HG03342 (cell line): ENCODE data around the gene PSMD5.
"Not testable (repeated sequence)": the region's sequence is repeated elsewhere in the genome, so short reads cannot be mapped to it uniquely, and the experiment has no call there.

ENCODE experiments used
- ATAC-seq: cut with Tn5 transposase; IDR thresholded peaks from one replicate; pipeline ENCODE4 v1.9.1; 2021; ENCODE audit warnings: mild to moderate bottlenecking, moderate library complexity; ENCODE audit not compliant: unreplicated experiment

The PSMD5 gene

DNA sequence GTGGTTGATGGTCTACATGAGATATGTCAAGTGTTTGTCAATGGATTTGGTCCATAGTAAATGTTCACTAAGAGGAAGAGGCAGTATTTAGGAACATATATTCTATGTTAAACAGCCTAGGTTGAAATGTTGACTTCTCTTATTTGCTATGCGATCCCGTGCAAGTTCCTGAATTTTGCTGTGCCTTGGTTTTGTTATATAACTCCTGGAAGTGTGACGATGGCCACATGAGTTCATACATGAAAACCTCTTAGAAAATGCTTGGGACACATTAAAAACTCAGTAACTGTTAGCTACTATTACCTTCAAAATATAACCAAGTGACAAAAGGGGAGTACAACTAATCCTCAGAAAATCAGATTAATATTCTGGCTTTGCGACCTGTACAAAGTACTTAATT, 27.6 kb downstream of the PSMD5 start:
- no peak for ATAC-seq

DNA sequence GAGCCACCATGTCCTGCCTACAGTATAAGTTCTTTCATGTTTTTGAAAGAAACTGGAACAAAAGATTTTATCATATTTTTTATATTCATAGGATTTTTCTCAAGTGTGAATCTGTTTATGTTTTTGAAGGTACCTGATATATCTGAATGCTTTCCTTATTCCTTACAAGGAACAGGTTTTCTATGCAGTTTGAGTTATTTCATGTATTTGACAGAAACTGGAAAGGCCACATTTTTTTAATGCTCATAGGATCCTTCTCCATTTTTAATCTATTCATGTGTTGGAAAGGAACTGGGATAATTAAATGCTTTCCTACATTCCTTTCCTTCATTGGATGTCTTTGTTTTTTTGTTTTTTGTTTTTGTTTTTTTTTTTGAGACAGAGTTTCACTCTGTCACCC, 33.8 kb downstream of the PSMD5 start:
- ATAC-seq, result no peak

DNA sequence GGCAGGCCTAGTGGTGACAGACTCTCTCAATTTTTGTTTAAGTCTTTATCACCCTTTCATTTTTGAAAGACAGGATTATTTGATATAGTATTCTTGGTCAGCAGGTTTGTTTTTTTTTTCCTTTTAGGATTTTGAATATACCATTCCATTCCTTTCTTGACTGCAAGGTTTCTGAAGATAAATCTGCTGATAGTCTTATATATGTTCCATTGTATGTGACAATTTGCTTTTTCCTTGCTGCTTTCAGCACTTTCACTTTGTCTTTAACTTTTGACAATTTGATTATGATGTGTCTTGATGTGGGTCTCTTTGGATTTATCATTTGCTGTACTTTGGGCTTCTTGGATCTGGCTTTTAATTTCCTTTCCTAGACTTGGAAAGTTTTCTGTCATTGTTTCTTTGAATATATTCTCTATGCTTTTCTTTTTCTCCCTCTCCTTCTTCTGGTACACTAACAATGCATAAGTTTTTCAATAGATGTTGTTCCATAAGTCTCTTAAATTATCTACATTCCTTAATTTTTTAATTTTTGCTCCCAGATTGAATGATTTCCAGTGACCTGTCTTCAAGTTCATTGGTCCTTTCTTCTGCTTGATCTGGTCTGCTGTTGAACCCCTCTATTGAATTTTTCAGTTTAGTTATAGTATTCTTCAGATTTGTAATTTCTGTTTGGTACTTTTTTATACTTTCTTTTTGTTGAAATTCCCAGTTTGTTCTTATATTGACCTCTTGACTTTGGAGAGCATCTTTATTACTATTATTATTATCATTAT, 34.9 kb downstream of the PSMD5 start:
- no peak for ATAC-seq

DNA sequence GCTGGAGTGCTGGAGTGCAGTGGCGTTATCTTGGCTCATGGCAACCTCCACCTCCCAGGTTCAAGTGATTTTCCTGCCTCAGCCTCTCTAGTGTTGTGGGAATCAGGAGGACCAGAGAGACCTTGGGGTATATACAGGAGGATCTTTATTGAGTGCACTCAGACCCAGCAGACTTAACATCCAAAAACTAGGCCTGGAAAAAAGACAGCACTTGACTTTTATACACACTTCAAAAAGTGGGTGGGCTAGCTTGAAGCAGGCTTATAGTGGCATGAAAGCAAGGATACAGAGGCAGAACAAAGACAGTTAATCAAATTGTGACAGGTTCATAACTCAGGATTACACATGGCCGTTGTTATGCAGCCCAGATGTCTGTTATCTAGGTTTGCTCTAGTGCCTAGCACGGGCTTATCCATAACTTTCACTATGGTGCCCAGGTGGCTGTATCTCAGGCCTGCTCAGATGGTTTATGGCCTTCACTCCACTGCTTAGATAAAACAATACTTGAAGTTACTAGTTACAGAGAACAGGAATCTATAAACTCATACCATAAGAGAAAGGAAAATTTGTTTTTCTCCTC, 37.8 kb downstream of the PSMD5 start:
- not testable (repeated sequence) for ATAC-seq

- ATAC-seq, result no peak
Measured at GRCh38 chr9:120801441-120801840, 41.3 kb downstream of the PSMD5 start.

GRCh38 chr9:120792898-120793765, 49.6 kb downstream of the PSMD5 start, which contains the start of gene FBXW2:
Gene FBXW2, minus strand, starts transcription at chr9:120793416. Its CDS starts 5,158 bp downstream, at chr9:120788258.
- ATAC-seq, result peak; percentile 92

DNA sequence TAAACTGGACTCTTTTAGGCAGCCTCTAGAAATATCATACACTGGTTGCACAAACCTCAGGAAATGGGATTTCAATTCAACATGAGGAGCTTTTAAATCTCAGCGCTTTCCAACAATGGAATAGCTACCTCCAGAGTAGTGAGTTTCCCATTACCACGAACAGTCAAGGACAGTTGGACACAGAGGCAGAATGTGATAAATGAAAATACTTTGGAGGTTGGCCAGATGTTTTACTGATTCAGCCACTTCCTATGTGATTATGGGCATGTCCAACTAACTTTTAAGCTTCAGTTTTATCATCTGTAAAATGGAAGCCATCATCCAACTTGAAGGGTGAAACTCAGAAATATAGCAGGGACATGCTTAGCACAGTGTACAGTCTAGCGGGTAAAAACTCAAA, 51.6 kb downstream of the PSMD5 start:
- no peak for ATAC-seq

DNA sequence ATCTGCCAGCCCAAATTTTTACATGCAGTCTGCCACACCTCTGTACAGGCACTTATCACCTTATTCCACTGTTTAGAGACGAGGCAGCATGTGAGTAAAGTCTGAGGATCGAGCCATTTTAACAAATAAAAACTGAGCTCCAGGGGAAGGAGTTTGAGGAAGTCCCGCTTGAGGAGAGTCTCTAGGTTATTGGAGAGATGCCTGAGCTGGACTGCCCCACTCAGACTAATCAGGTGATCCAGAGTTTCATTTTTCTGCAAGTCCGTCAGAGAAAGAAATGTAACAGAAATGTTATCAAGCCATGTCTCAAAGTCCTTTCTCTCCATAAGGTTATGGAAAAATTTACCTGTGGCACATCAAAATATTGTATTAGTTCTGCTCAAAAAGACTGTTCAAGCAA, 54.8 kb downstream of the PSMD5 start:
- ATAC-seq, result no peak

DNA sequence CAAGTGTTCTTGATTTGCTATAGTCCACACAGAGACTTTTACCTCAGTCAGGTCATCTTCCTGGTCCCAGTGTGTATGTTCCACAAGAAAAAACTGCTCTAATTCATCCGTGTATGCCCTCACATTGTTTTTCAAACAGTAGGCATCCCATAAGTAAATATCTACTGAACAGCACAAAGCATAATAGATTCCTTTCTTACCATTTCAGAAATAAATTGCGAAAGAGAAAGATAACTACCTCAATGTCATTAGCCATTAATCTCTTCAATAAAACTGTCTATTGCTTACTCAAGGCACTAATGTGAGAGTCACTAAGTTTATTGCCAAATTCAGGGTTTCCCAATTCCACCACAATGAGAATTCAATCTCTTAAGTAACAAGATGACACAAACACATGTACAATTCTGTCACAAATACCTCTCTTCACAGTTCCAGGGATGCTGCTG, 59.1 kb downstream of the PSMD5 start:
- ATAC-seq, result no peak

DNA sequence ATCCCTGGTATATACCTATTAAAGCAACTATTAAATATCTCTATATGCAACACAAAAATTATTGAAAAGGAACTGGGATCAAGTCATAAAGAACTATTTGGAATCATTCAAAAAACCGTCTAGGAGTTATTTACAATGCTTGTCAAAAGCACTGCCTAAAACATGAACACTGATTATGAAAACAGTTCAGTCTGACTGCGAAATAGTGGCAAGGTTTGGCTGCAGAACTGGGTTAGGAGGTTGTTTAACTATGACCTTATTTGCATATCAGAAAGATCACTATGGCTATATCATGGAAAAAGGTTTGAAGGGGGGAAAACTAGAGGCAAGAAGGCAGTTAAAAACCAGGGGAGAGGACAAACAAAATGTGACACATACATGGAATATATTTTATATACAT, 61.5 kb downstream of the PSMD5 start:
- no peak for ATAC-seq

DNA sequence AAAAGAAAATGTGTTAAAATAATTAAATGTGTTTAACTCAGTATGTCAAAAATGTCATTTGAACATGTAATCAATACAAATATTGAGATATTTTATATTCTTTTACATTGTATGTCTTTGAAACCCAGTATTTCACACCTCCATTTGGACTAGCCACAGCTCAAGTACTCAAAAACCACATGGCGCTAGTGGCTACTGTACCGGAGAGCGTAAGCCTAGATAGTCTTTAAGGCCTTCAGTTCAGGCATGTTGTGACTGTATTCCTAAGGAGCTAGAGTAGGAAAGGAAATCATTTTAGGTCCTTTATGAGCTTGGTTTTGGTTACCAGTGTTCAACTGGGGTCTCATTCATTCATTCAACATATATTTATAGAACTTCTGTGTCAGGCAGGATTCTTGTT, 62.4 kb downstream of the PSMD5 start:
- ATAC-seq, result no peak

DNA sequence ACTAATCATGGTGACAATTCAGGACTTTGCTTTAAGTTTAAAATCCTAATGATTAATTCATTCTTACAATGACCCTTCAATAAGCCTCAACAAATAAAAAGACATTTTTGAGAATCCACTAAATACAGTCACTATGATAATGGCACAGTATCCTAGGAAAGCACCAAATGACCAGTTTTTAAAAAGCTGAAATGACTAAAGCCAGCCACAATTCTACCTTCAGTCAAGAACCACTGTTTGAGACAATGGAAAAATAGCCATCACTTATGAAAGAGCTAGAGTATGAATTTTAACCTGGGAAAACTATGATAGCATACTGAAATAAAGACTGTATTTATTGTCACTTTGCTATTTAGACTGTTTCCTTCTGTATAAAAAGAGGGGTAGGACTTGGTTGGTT, 63.5 kb downstream of the PSMD5 start:
- ATAC-seq, result no peak

- no peak for ATAC-seq
Measured at GRCh38 chr9:120778758-120779157, 64.0 kb downstream of the PSMD5 start.

DNA sequence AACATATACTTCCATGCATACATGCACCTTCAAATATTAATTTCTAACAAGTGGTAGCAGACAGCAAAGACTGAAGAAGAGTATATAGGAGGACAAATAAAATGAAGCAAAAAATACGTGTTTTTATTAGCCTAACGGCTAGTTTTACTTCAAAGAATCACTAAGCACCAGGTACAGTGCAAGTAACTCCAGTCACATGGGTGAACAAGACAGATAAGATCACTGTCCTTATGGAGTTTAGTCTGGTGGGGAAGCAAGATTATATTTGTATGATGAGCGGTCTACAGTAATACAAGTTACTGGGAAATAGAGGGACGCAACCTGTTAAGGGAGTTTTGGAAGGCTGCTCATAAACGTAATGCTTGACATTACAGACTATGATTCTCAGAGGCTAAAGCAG, 65.5 kb downstream of the PSMD5 start:
- no peak for ATAC-seq

- no peak for ATAC-seq
Measured at GRCh38 chr9:120776788-120777187, 65.9 kb downstream of the PSMD5 start.

DNA sequence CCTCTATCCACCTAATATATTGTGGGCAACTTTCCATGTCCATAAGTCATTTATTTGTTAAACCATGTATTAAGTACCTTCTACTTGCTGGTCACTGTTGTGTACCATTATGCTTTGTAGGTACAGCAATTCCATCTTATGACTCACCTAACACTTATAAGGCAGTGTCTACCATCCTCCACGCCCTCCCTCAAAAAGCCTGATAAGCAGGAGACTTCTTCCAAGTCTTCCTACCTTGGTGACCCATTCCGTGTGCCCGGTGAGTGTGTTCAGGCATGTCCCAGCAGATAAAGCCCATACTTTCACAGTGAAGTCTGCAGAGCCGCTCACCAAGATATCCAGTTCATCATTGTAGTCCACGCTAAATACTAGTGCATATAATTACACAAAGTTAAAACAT, 66.9 kb downstream of the PSMD5 start:
- ATAC-seq, result no peak

DNA sequence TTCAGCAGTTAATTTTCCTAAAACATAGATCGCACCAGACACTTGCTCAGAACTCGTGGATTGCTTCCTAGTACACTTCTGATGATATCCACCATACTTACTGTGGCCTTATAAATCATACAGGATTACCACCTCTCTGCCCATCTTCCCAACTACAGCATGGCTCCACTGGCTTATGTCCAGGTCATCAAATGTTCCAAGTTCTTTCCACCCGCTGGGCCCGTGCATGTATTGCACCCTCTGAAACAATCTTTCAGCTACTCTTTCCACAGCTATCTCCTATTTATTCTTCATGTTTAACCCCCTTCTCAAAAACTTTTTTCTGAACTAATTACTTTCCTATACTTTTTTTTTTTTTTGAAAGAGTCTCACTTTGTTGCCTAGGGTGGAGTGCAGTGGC, 68.0 kb downstream of the PSMD5 start:
- ATAC-seq, result no peak

DNA sequence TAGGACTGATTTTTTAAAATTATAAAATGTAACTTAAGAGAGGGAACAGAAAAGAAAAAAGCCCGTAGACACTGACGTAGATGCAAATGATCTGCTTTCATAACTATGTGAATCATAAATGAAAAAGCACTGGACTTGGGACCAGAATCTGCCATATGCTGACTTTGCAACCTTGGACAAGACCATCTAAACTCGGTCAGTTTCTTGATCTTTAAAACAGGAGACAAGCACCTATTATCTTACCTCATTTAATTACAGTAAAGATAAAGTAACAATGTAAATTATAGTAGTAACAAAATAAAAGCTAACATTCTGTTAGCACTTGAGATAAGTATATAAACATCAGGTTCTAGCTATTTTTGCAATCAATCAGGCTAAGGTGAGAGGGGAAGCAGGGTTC, 69.5 kb downstream of the PSMD5 start:
- no peak for ATAC-seq

- ATAC-seq, result no peak
Measured at GRCh38 chr9:120770931-120771330, 71.8 kb downstream of the PSMD5 start.

- ATAC-seq, result no peak
Measured at GRCh38 chr9:120768886-120769285, 73.8 kb downstream of the PSMD5 start.

DNA sequence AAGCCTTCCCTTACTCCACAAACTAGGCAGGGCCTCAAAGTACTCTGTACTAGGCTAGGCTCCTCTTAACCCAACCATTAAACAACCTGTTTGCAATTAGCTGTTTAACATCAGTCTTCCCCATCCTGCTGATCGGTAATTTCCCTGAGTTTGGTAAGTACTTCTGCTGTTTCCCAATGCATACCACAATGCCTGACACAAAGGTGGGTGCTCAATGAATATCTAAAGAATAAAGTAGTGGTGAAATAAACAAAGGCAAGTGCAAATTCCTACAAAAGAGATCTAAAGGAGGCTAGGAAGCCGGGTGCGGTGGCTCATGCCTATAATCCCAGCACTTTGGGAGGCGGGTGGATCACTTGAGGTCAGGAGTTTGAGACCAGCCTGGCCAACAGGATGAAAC, 74.5 kb downstream of the PSMD5 start:
- ATAC-seq, result no peak

DNA sequence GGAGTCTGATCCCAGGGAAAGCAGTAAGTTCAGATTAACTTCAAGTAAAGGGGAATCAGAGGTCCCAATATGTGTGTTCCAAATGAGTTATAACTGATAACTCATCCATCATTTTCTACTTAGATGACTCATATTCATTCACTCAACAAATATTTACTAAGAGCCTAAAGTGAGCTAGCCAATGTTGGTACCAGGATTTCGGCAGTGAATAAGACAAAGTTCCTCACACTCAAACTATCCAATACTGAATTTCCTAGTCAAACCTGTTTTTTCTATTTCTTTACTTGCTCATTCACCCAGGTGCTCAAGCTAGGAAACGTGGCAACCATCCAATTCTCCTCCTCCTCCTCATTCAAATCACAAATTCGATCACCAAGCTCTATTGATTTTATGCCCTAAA, 75.3 kb downstream of the PSMD5 start:
- ATAC-seq, result no peak
